Measurements from ENCODE around the gene ZBTB2.

DNA sequence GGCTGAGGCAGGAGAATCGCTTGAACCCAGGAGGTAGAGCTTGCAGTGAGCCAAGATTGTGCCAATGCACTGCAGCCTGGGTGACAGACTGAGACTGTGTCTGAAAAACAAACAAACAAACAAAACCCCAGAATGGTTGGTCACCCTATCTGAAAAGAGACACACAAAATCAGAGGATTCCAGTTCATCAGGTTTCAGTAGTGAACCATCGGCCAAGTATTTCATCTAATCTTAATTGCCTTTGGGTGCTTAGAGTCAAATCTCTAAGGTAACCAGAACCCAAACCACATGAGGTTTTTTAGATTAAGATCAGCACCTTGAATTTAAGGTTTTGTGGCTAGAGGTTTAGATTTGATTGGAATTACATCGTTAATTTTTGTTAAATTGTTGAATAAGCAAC lies 8.3 kb upstream of the ZBTB2 start:
- TF ChIP-seq, protein P1, sequence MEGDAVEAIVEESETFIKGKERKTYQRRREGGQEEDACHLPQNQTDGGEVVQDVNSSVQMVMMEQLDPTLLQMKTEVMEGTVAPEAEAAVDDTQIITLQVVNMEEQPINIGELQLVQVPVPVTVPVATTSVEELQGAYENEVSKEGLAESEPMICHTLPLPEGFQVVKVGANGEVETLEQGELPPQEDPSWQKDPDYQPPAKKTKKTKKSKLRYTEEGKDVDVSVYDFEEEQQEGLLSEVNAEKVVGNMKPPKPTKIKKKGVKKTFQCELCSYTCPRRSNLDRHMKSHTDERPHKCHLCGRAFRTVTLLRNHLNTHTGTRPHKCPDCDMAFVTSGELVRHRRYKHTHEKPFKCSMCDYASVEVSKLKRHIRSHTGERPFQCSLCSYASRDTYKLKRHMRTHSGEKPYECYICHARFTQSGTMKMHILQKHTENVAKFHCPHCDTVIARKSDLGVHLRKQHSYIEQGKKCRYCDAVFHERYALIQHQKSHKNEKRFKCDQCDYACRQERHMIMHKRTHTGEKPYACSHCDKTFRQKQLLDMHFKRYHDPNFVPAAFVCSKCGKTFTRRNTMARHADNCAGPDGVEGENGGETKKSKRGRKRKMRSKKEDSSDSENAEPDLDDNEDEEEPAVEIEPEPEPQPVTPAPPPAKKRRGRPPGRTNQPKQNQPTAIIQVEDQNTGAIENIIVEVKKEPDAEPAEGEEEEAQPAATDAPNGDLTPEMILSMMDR (IDR thresholded peaks at IDR 0.05; ENCODE audit: low read depth, low read length) = no peak
- TF ChIP-seq EZH2phosphoT487 (IDR thresholded peaks at IDR 0.05; ENCODE audit: low read depth) = no peak

Data from OCI-LY3 (cell line).